OCI-LY3 (cell line): ENCODE results near the gene BNC2.

Source experiments
- H2AFZ ChIP-seq: fragments of 200-600, 300-600 bp; shearing (Covaris generic); 2 replicates; pipeline ENCODE4 v1.6.0; 2014; ENCODE audit warnings: antibody characterized with exemption, low read depth, low read length
- H3K27ac ChIP-seq: fragments of 200-600, 300-600 bp; sonication (generic); 2 replicates; pipeline ENCODE4 v1.5.1; 2014; ENCODE audit warnings: mild to moderate bottlenecking, low read length, moderate library complexity, mixed read lengths
- H3K27me3 ChIP-seq: fragments of 200-600, 300-600 bp; sonication (generic); 2 replicates; pipeline ENCODE4 v1.6.1; 2014; ENCODE audit warnings: low read depth, low read length, mixed read lengths
- H3K36me3 ChIP-seq: fragments of 200-600, 300-600 bp; sonication (generic); replicated peaks from 2 replicates; pipeline ENCODE3; 2014; ENCODE audit warnings: low read depth, low read length, mixed read lengths
- H3K4me1 ChIP-seq: fragments of 300-600, 200-600 bp; sonication (generic); 2 replicates; pipeline ENCODE4 v1.6.1; 2014; ENCODE audit warnings: low read length, mixed read lengths
- H3K4me2 ChIP-seq: fragments of 200-600, 300-600 bp; sonication (generic); 2 replicates; pipeline ENCODE4 v1.6.1; 2014; ENCODE audit warnings: low read length, mixed read lengths
- H3K4me3 ChIP-seq: fragments of 300-600, 200-600 bp; sonication (generic); 2 replicates; pipeline ENCODE4 v1.5.1; 2014; ENCODE audit warnings: antibody characterized with exemption, mild to moderate bottlenecking, low read length, moderate library complexity
- H3K79me2 ChIP-seq: fragments of 300-600, 200-600 bp; shearing (Covaris generic); 2 replicates; pipeline ENCODE4 v1.6.1; 2014; ENCODE audit warnings: mild to moderate bottlenecking, low read length, mixed read lengths
- H3K9ac ChIP-seq: fragments of 300-600, 200-600 bp; shearing (Covaris generic); 2 replicates; pipeline ENCODE4 v1.6.0; 2014; ENCODE audit warnings: mild to moderate bottlenecking, low read length, moderate library complexity
- H3K9me3 ChIP-seq: fragments of 200-600, 300-600 bp; shearing (Covaris generic); 2 replicates; pipeline ENCODE4 v1.6.1; 2014; ENCODE audit warnings: low read length, mixed read lengths; ENCODE audit not compliant: insufficient read depth
- H4K20me1 ChIP-seq: fragments of 200-600, 300-600 bp; sonication (generic); 2 replicates; pipeline ENCODE4 v1.6.1; 2016; ENCODE audit warnings: low read length, mixed read lengths; ENCODE audit not compliant: insufficient read depth
- CTCF ChIP-seq: fragments of 200-600, 300-600 bp; sonication (generic); IDR thresholded peaks from 2 replicates; pipeline ENCODE4 v1.5.1; 2014; ENCODE audit warnings: antibody characterized with exemption, low read length, low read depth
- EZH2phosphoT487 ChIP-seq: fragments of 200-600 bp; shearing (Covaris generic); IDR thresholded peaks from 2 replicates; pipeline ENCODE4 v1.6.1; 2018; ENCODE audit warnings: antibody characterized with exemption, mixed run types, low read depth

The BNC2 gene

GRCh38 chr9:16422114-16422513, 448.4 kb downstream of the BNC2 start:
- H3K27me3 ChIP-seq: no peaks in the 10 kb centered on the region
- no peak overlapping the region for H3K4me2 ChIP-seq
- no peaks in the 10 kb centered on the region for H3K4me1 ChIP-seq
- H3K79me2 ChIP-seq: no peaks in the 10 kb centered on the region
- no peak overlapping the region for H3K9ac ChIP-seq
- H2AFZ ChIP-seq: no peak overlapping the region
- no peaks in the 10 kb centered on the region for H3K9me3 ChIP-seq
- H3K27ac ChIP-seq: no peak overlapping the region
- no peaks in the 10 kb centered on the region for H3K36me3 ChIP-seq
- H4K20me1 ChIP-seq: no peaks in the 10 kb centered on the region
- no peak for TF ChIP-seq EZH2phosphoT487
- no peak for TF ChIP-seq CTCF
- H3K4me3 ChIP-seq: no peak overlapping the region

- Histone ChIP-seq H3K79me2 (no peaks in the 10 kb centered on the region), H3K4me2 (no peak overlapping the region)
Measured at GRCh38 chr9:16421532-16421931, 448.9 kb downstream of the BNC2 start.

GRCh38 chr9:16419124-16419523, 451.3 kb downstream of the BNC2 start:
- Histone ChIP-seq H3K79me2 (no peaks in the 10 kb centered on the region), H2AFZ (no peak overlapping the region), H3K4me1 (no peaks in the 10 kb centered on the region), H4K20me1 (no peaks in the 10 kb centered on the region), H3K36me3 (no peaks in the 10 kb centered on the region), H3K9me3 (no peaks in the 10 kb centered on the region), H3K27me3 (peaks cover 2% of the 10 kb centered on the region; the same call in 1 of the 2 replicates), H3K4me3 (no peak overlapping the region), H3K9ac (no peak overlapping the region), H3K27ac (no peak overlapping the region), H3K4me2 (no peak overlapping the region)
- TF ChIP-seq EZH2phosphoT487 (no peak), CTCF (no peak)

More at GRCh38 chr9:16421532-16421931, 448.9 kb downstream of the BNC2 start:
- TF ChIP-seq CTCF (no peak), EZH2phosphoT487 (no peak)
- Histone ChIP-seq H3K4me3 (no peak overlapping the region), H3K27ac (no peak overlapping the region), H3K9ac (no peak overlapping the region), H3K27me3 (no peaks in the 10 kb centered on the region), H3K36me3 (no peaks in the 10 kb centered on the region), H4K20me1 (no peaks in the 10 kb centered on the region), H3K4me1 (no peaks in the 10 kb centered on the region), H3K9me3 (no peaks in the 10 kb centered on the region), H2AFZ (no peak overlapping the region)

- H3K79me2 ChIP-seq: no peaks in the 10 kb centered on the region
- H3K4me3 ChIP-seq: no peak overlapping the region
- H3K4me2 ChIP-seq: no peak overlapping the region
- no peaks in the 10 kb centered on the region for H3K4me1 ChIP-seq
- no peaks in the 10 kb centered on the region for H3K36me3 ChIP-seq
- no peak overlapping the region for H3K9ac ChIP-seq
- H4K20me1 ChIP-seq: no peaks in the 10 kb centered on the region
- H3K27me3 ChIP-seq: peaks cover 6% of the 10 kb centered on the region; the same call in 1 of the 2 replicates
- no peak overlapping the region for H3K27ac ChIP-seq
- no peak overlapping the region for H2AFZ ChIP-seq
- no peak for TF ChIP-seq EZH2phosphoT487
- TF ChIP-seq CTCF: no peak
- H3K9me3 ChIP-seq: no peaks in the 10 kb centered on the region
Measured at GRCh38 chr9:16418721-16419120, 451.7 kb downstream of the BNC2 start.
